ENCODE measurements around the gene SLC35G6.

- no peak for TF ChIP-seq CTCF (IDR thresholded peaks at IDR 0.05)
- no peak for TF ChIP-seq POLR2AphosphoS5 (IDR thresholded peaks at IDR 0.05)
Measured at GRCh38 chr17:7515911-7516610, 34.8 kb downstream of the SLC35G6 start.

Measured in breast epithelium (tissue), 3 donors.